HepG2 (cell line): ENCODE data around the gene CFAP210. TPM values are rescaled to one million over a fixed set of nuclear protein-coding genes. Genes with fewer than 3 reads are reported as not detected.

ENCODE experiments used
- ATAC-seq: fragments of 200-7000 bp; cut with Tn5 transposase; 3 replicates; pipeline ENCODE4 v1.9.1; 2020; ENCODE audit warnings: mild to moderate bottlenecking, moderate library complexity
- BruUV-seq: library from RNA; stranded (reverse); fragments of 400-500 nt; replicated peaks from 2 replicates; lab custom pipeline; 2021; lab: Mats Ljungman, UMichigan
- CTCF ChIA-PET: fragments of 300-600 bp; formaldehyde crosslinking; extraction: SDS; loops from one replicate; lab custom pipeline; 2021; ENCODE audit warnings: low total read pairs, inconsistent platforms, low intra/inter-chr PET ratio; lab: Yijun Ruan, JAX
- POLR2A ChIA-PET: fragments of 350-600 bp; sonication (Branson Sonifier 250); formaldehyde crosslinking; loops from one replicate; lab custom pipeline; 2020; ENCODE audit warnings: antibody characterized with exemption, inconsistent platforms; lab: Yijun Ruan, JAX
- DNase-seq: peaks from one replicate; pipeline ENCODE4 v3.0.0-alpha.2; 2015; ENCODE audit warnings: low spot score
- FAIRE-seq: peaks from 3 replicates; lab custom pipeline; 2011; peaks lifted over from hg19 to GRCh38; lab: Jason Lieb, UNC
- H2AFZ ChIP-seq: one replicate; pipeline ENCODE4 v1.6.1; 2011; ENCODE audit warnings: low read length, inconsistent platforms
- H3K27ac ChIP-seq: fragments of 300-600 bp; 3 replicates; pipeline ENCODE4 v1.8.0; 2011; ENCODE audit warnings: mixed run types, mild to moderate bottlenecking, mixed read lengths, low read length, inconsistent platforms; ENCODE audit not compliant: insufficient read depth; ENCODE audit errors: extremely low read length
- H3K27me3 ChIP-seq, 2 experiments: fragments of 200-600 bp in 1 of 2; 2 replicates in 1 of 2; 3 replicates in 1 of 2; pipeline versions ENCODE4 v1.6.0 to v1.8.0; 2011; ENCODE audit warnings: low read length in 2 of 2, mild to moderate bottlenecking in 2 of 2, moderate library complexity in 2 of 2, inconsistent platforms in 1 of 2; ENCODE audit not compliant: insufficient read depth in 2 of 2, control insufficient read depth in 1 of 2
- H3K36me3 ChIP-seq, 2 experiments: fragments of 200-600 bp in 1 of 2; replicated peaks in 1 of 2; 2 replicates in 1 of 2; 3 replicates in 1 of 2; pipeline versions ENCODE4 v1.5.1 to v1.8.0; 2011; ENCODE audit warnings: low read length in 2 of 2, inconsistent platforms in 1 of 2; ENCODE audit not compliant: insufficient read depth in 2 of 2, control insufficient read depth in 1 of 2
- H3K4me1 ChIP-seq: 2 replicates; pipeline ENCODE4 v1.5.1; 2012; ENCODE audit warnings: low read length, inconsistent platforms; ENCODE audit not compliant: insufficient read depth
- H3K4me2 ChIP-seq: 2 replicates; pipeline ENCODE4 v1.6.0; 2011; ENCODE audit warnings: low read depth, low read length, inconsistent platforms
- H3K4me3 ChIP-seq, 3 experiments: fragments of 200-600 bp in 1 of 3; sonication (generic), shearing (Covaris generic) in 1 of 3; replicated peaks in 1 of 3; 2 replicates each; pipeline ENCODE4 v1.5.1; 2011 to 2016; ENCODE audit warnings: low read length in 3 of 3, inconsistent platforms in 2 of 3, low read depth in 2 of 3, mild to moderate bottlenecking in 2 of 3, control low read depth in 1 of 3, mixed read lengths in 1 of 3; ENCODE audit not compliant: insufficient read depth in 1 of 3
- H3K79me2 ChIP-seq: one replicate; pipeline ENCODE4 v1.6.1; 2011; ENCODE audit warnings: low read length, inconsistent platforms; ENCODE audit not compliant: insufficient read depth
- H3K9ac ChIP-seq: 2 replicates; pipeline ENCODE4 v1.6.0; 2011; ENCODE audit warnings: mild to moderate bottlenecking, low read depth, low read length, inconsistent platforms; ENCODE audit not compliant: insufficient read depth
- H3K9me3 ChIP-seq: 2 replicates; pipeline ENCODE4 v1.5.1; 2012; ENCODE audit warnings: mild to moderate bottlenecking, low read length
- H4K20me1 ChIP-seq: 2 replicates; pipeline ENCODE4 v1.6.0; 2011; ENCODE audit warnings: inconsistent platforms, mild to moderate bottlenecking, low read length, moderate library complexity; ENCODE audit not compliant: insufficient read depth
- LCORL ChIP-seq, 2 experiments: fragments of 450-650 bp in 1 of 2; sonication (generic) in 1 of 2; formaldehyde crosslinking in 1 of 2; IDR thresholded peaks; 2 replicates each; pipeline versions ENCODE4 v1.5.0 to v1.6.1; 2017 to 2020; ENCODE audit warnings: antibody characterized with exemption in 1 of 2, missing genetic modification reagents in 1 of 2
- MAFG ChIP-seq: sonication (generic); formaldehyde crosslinking; IDR thresholded peaks from 2 replicates; pipeline ENCODE4 v1.5.1; 2020; ENCODE audit warnings: mild to moderate bottlenecking, missing genetic modification reagents
- MAFK ChIP-seq, 2 experiments: IDR thresholded peaks in 1 of 2; conservative IDR thresholded peaks in 1 of 2; 2 replicates each; pipeline ENCODE4 v1.6.1; 2011; ENCODE audit warnings: improper control_type of control experiment in 2 of 2, low read length in 2 of 2
- POLR2AphosphoS2 ChIP-seq: IDR thresholded peaks from 2 replicates; pipeline ENCODE4 v1.6.1; 2011; ENCODE audit warnings: low read depth, low read length, improper control_type of control experiment
- WGBS: methylation state at CpG from one replicate; pipeline ENCODE4 v1.1.6; 2017; ENCODE audit warnings: low lambda C conversion rate; 5-methylcytosine and 5-hydroxymethylcytosine counted together
- in situ Hi-C: cut with HindIII; loops from 2 replicates; pipeline ENCODE4 v1.10.0; 2017; ENCODE audit warnings: low pct_unique_long_range_greater_than_20kb; ENCODE audit not compliant: extremely low pct_ligation_motif_present
- intact Hi-C: fragments of 100-400 bp; cut with micrococcal nuclease; formaldehyde crosslinking; loops from one replicate; pipeline ENCODE4 v1.10.0; 2022; ENCODE audit not compliant: unreplicated experiment
- polyA plus RNA-seq, 8 experiments: library from polyadenylated mRNA; depleted of rRNA in 3 of 8; stranded (reverse) in 7 of 8; unstranded in 1 of 8; fragments of >200 nt; fragmentation: Illumina TruSeq in 4 of 8; extraction: Trizol in 4 of 8; gene quantifications; 2 replicates each; pipeline versions ENCODE4 v1.2.1 to v1.2.3, GENCODE V29; 2011 to 2016; ENCODE audit warnings: low read depth in 4 of 8, missing spikeins in 1 of 8, mixed read lengths in 1 of 8; ENCODE audit not compliant: insufficient read depth in 1 of 8
- total RNA-seq, 5 experiments: library from RNA; depleted of rRNA; stranded (reverse); fragments of >200 nt; fragmentation: Illumina TruSeq; extraction: Trizol; gene quantifications; 2 replicates each; pipeline ENCODE4 v1.2.3, GENCODE V29; 2016; ENCODE audit warnings: low read depth in 1 of 5

Gene CFAP210
- total and polyA plus RNA-seq, 2 of the 13 experiments (the other 11 are each of a cell fraction or from before 2014, with no cell fraction given), result 0.18 TPM; not detected in 1

DNA sequence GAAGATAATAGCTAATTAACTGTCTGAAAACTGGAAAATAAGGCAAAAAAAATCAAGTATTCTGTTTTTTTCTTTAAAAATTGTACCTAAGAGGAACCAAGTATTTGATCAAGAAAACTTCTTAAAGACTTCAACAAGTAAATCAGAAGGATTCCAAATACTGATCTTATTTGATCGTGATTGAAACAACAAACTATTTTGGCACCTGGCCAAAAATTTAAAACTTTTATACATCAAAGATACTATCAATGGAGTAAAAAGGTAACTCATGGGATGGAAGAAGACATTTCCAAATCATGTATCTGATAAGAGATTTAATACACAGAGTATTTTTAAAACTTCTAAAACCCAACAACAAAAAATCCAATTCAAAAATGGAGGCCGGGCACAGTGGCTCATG is 46.7 kb downstream of the CFAP210 start:
- intact Hi-C loops (no loop called here), in situ Hi-C loops (no loop called here)
- CTCF ChIA-PET, result no interaction called here
- 90% methylated on average over 2 of the region's 2 CpGs for WGBS
- Histone ChIP-seq H4K20me1 (no peaks in the 10 kb centered on the region), H3K79me2 (no peaks in the 10 kb centered on the region), H3K4me1 (no peaks in the 10 kb centered on the region), H3K9ac (no peak overlapping the region), H2AFZ (no peak overlapping the region), H3K9me3 (no peaks in the 10 kb centered on the region), H3K4me2 (no peak overlapping the region), H3K27ac (no peak overlapping the region), H3K4me3 (no peak overlapping the region), H3K36me3 (no peaks in the 10 kb centered on the region), H3K27me3 (no peaks in the 10 kb centered on the region)
- no TSS peak for BruUV-seq
- no peak for ATAC-seq
- no peak for FAIRE-seq
- peak; percentile 92 for TF ChIP-seq LCORL (IDR thresholded peaks at IDR 0.05)
- TF ChIP-seq LCORL (CRISPR knock-in tag; IDR thresholded peaks at IDR 0.05), result no peak
- no peak for TF ChIP-seq POLR2AphosphoS2
- POLR2A ChIA-PET, result no interaction called here
- DNase-seq, result no peak

DNA sequence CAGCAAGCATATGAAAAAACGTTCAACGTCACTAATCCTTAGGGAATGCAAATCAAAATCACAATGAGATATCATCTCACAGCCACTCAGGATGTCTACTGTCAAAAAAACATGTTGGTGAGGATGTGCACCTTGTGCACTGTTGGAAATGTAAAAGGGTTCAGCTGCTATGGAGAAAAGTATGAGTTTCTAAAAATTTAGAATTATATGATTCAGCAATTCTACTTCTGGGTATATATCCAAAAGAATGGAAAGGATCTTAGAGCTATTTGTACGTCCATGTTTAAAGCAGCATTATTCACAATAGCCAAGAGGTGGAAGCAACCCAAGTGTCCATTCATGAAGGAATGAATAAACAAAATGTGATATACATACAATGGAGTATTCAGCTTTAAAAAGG is 50.0 kb downstream of the CFAP210 start:
- Histone ChIP-seq H3K27ac (no peak overlapping the region), H3K36me3 (no peaks in the 10 kb centered on the region; a peak in 1 of 5 replicates), H3K4me3 (no peak overlapping the region), H3K4me1 (peaks cover 25% of the 10 kb centered on the region), H3K4me2 (no peak overlapping the region), H3K9ac (no peak overlapping the region), H4K20me1 (no peaks in the 10 kb centered on the region), H3K79me2 (no peaks in the 10 kb centered on the region), H3K27me3 (no peaks in the 10 kb centered on the region), H3K9me3 (no peaks in the 10 kb centered on the region), H2AFZ (no peak overlapping the region)
- intact Hi-C loops, result no loop called here
- ChIA-PET CTCF (no interaction called here), POLR2A (no interaction called here)
- peak in 1 of 2 experiments; percentile 39; a peak in 2 of 4 replicates for TF ChIP-seq MAFK (conservative IDR thresholded peaks at IDR 0.05 in 1 of 2, IDR thresholded peaks at IDR 0.05 in 1 of 2; ENCODE audit: low read length in 2 of 2)
- TF ChIP-seq MAFG (CRISPR knock-in tag), result no peak
- no TSS peak for BruUV-seq
- DNase-seq (no peak), ATAC-seq (no peak), FAIRE-seq (no peak)
- in situ Hi-C loops, result no loop called here
- WGBS, result 81% methylated on average over 3 of the region's 3 CpGs
